ENCODE results near the gene GEMIN4.

Gene GEMIN4

DNA sequence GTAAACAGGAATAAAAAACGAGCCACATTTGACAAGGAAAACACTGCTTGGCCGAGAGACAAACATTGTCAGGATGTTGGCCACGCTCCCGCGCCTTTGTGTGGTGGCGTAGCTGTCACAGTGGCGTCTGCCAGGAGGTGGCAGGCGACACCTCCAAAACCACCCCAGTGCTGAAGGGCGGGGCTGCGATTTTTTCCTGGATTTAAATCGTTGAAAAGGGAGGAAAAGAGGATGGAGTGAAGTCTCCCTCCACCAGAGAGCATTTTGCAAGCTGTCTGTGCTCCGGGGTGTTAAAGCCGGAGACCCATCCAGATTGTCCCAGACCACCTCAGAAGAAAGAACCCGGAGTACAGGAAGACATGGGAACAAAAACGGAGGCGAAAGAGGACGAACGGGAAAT lies 42.8 kb upstream of the GEMIN4 start (continued):
- TF ChIP-seq ZNF280C (tag by site-specific recombination; IDR thresholded peaks at IDR 0.05) (no peak), IKZF3 (tag by site-specific recombination; IDR thresholded peaks at IDR 0.05) (peak; percentile 82; the same call in 1 of the 2 replicates), KLF1 (tag by site-specific recombination; IDR thresholded peaks at IDR 0.05) (peak; percentile 48; the same call in 1 of the 2 replicates), ZNF366 (tag by site-specific recombination; conservative IDR thresholded peaks at IDR 0.05) (peak; percentile 72), FEZF1 (tag by site-specific recombination; IDR thresholded peaks at IDR 0.05) (no peak), ZBTB17 (tag by site-specific recombination; IDR thresholded peaks at IDR 0.05) (peak; percentile 54), ZNF561 (tag by site-specific recombination; IDR thresholded peaks at IDR 0.05; ENCODE audit: borderline replicate concordance) (0 out of 2 replicates have a peak, but pooled peaks have one; percentile 26), CTCF (tag by site-specific recombination; IDR thresholded peaks at IDR 0.05) (peak; percentile 93), ZNF146 (tag by site-specific recombination; IDR thresholded peaks at IDR 0.05) (no peak), ZSCAN30 (tag by site-specific recombination; IDR thresholded peaks at IDR 0.05) (0 out of 2 replicates have a peak, but pooled peaks have one; percentile 27), ZNF660 (tag by site-specific recombination; IDR thresholded peaks at IDR 0.05) (peak; percentile 53; the same call in 1 of the 2 replicates), TSHZ1 (tag by site-specific recombination; IDR thresholded peaks at IDR 0.05; ENCODE audit: borderline replicate concordance) (no peak)
- TF ChIP-seq, protein P1, sequence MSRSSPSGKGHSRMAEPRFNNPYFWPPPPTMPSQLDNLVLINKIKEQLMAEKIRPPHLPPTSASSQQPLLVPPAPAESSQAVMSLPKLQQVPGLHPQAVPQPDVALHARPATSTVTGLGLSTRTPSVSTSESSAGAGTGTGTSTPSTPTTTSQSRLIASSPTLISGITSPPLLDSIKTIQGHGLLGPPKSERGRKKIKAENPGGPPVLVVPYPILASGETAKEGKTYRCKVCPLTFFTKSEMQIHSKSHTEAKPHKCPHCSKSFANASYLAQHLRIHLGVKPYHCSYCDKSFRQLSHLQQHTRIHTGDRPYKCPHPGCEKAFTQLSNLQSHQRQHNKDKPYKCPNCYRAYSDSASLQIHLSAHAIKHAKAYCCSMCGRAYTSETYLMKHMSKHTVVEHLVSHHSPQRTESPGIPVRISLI (tag by site-specific recombination; IDR thresholded peaks at IDR 0.05) = peak; percentile 44; the same call in 1 of the 2 replicates

- ChIA-PET CTCF (interaction anchor here (0.8 to 11.0 kb wide), 5 partner anchors 39 to 207 kb away, joined by 3 to 173 read pairs (median 3); partner anchors contain the start of genes NXN and TIMM22), POLR2A (interaction anchor here (1.5 to 5.9 kb wide), 2 partner anchors 10 to 188 kb away, joined by 7 to 33 read pairs; partner anchors contain the start of genes GLOD4, MRM3 and NXN)
- Histone ChIP-seq H3K9me3 (ENCODE audit: control insufficient read depth, insufficient read depth, low read depth, low read length) (no peaks in the 10 kb centered on the region), H3K4me1 (ENCODE audit: control insufficient read depth, insufficient read depth, low read length) (no peaks in the 10 kb centered on the region), H3K27ac (ENCODE audit: extremely low read depth, low read depth, low read length) (no peak overlapping the region), H3K4me3 (ENCODE audit: low read depth, low read length) (no peak overlapping the region), H3K36me3 (ENCODE audit: control insufficient read depth in 2 of 2, insufficient read depth in 1 of 2, low read length in 2 of 2) (peaks cover 18 to 61% of the 10 kb centered on the region in 2 experiments)
- TF ChIP-seq ZNF654 (tag by site-specific recombination; IDR thresholded peaks at IDR 0.05; ENCODE audit: low read depth) (0 out of 2 replicates have a peak, but pooled peaks have one; percentile 5), ZBTB17 (tag by site-specific recombination; IDR thresholded peaks at IDR 0.05) (0 out of 2 replicates have a peak, but pooled peaks have one; percentile 12)
- TF ChIP-seq, protein P2, sequence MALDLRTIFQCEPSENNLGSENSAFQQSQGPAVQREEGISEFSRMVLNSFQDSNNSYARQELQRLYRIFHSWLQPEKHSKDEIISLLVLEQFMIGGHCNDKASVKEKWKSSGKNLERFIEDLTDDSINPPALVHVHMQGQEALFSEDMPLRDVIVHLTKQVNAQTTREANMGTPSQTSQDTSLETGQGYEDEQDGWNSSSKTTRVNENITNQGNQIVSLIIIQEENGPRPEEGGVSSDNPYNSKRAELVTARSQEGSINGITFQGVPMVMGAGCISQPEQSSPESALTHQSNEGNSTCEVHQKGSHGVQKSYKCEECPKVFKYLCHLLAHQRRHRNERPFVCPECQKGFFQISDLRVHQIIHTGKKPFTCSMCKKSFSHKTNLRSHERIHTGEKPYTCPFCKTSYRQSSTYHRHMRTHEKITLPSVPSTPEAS (tag by site-specific recombination; IDR thresholded peaks at IDR 0.05) = no peak
Observed at GRCh38 chr17:792277-792676, 40.2 kb upstream of the GEMIN4 start.
